CD14-positive monocyte (primary cell): ENCODE data around the gene KIF1A. TPM values are rescaled to one million over a fixed set of nuclear protein-coding genes. Genes with fewer than 3 reads are reported as not detected.

Experiments
- DNase-seq, 3 donors: peaks; one replicate each; pipeline ENCODE4 v3.0.0-alpha.2; 2011 to 2022
- H2AFZ ChIP-seq: 2 replicates; pipeline ENCODE4 v1.6.0; 2012; ENCODE audit warnings: mild to moderate bottlenecking, low read depth, low read length, inconsistent platforms; ENCODE audit not compliant: insufficient read depth, poor library complexity, severe bottlenecking
- H3K27ac ChIP-seq, 2 donors: 1 replicate in 1 of 2; 2 replicates in 1 of 2; pipeline ENCODE4 v1.5.1; 2012 to 2013; ENCODE audit warnings: low read length in 2 of 2, control low read depth in 1 of 2, inconsistent platforms in 1 of 2, low read depth in 1 of 2, mild to moderate bottlenecking in 1 of 2
- H3K27me3 ChIP-seq, 2 donors: one replicate each; pipeline versions ENCODE4 v1.6.0 to v1.6.1; 2011 to 2013; ENCODE audit warnings: low read length in 2 of 2; ENCODE audit not compliant: control insufficient read depth in 2 of 2, insufficient read depth in 2 of 2
- H3K36me3 ChIP-seq, 2 donors: replicated peaks in 1 of 2; 1 replicate in 1 of 2; 2 replicates in 1 of 2; pipeline versions ENCODE4 v1.5.1 to v1.6.1; 2012 to 2013; ENCODE audit warnings: low read length in 2 of 2, control low read depth in 1 of 2, inconsistent platforms in 1 of 2, mild to moderate bottlenecking in 1 of 2; ENCODE audit not compliant: insufficient read depth in 2 of 2, control insufficient read depth in 1 of 2
- H3K4me1 ChIP-seq, 2 donors: 1 replicate in 1 of 2; 2 replicates in 1 of 2; pipeline versions ENCODE4 v1.5.1 to v1.6.1; 2012 to 2013; ENCODE audit warnings: low read length in 2 of 2, control low read depth in 1 of 2, inconsistent platforms in 1 of 2, mild to moderate bottlenecking in 1 of 2, moderate library complexity in 1 of 2; ENCODE audit not compliant: insufficient read depth in 2 of 2, control insufficient read depth in 1 of 2
- H3K4me2 ChIP-seq: replicated peaks from 2 replicates; pipeline ENCODE3; 2012; ENCODE audit warnings: low read length, moderate library complexity, mild to moderate bottlenecking; ENCODE audit not compliant: poor library complexity, severe bottlenecking; ENCODE audit errors: extremely low read depth
- H3K4me3 ChIP-seq, 3 experiments: fragments of 200-600 bp in 1 of 3; sonication (generic) in 1 of 3; replicated peaks in 1 of 3; 1 replicate in 2 of 3; 2 replicates in 1 of 3; pipeline ENCODE4 v1.5.1; 2011 to 2013; ENCODE audit warnings: low read length in 3 of 3, mild to moderate bottlenecking in 3 of 3, control low read depth in 2 of 3, low read depth in 2 of 3, inconsistent platforms in 1 of 3, moderate library complexity in 1 of 3
- H3K79me2 ChIP-seq: 2 replicates; pipeline ENCODE4 v1.6.0; 2012; ENCODE audit warnings: mild to moderate bottlenecking, control low read depth, inconsistent platforms, low read length, moderate library complexity; ENCODE audit not compliant: insufficient read depth
- H3K9ac ChIP-seq: 2 replicates; pipeline ENCODE4 v1.6.0; 2017; ENCODE audit warnings: low read length, mild to moderate bottlenecking; ENCODE audit not compliant: insufficient read depth, poor library complexity, severe bottlenecking
- H3K9me3 ChIP-seq, 2 donors: replicated peaks in 1 of 2; 1 replicate in 1 of 2; 2 replicates in 1 of 2; pipeline versions ENCODE4 v1.5.1 to v1.6.1; 2012 to 2013; ENCODE audit warnings: low read length in 2 of 2, control low read depth in 1 of 2; ENCODE audit not compliant: control insufficient read depth in 1 of 2, insufficient read depth in 1 of 2
- H4K20me1 ChIP-seq: 2 replicates; pipeline ENCODE4 v1.6.0; 2012; ENCODE audit warnings: mild to moderate bottlenecking, low read length, control low read depth, moderate library complexity; ENCODE audit not compliant: insufficient read depth
- H3K27ac Mint-ChIP-seq, 7 donors: one replicate each; pipeline ENCODE4 v1.8.0; 2020; ENCODE audit warnings: mild to moderate bottlenecking in 7 of 7, mixed read lengths in 7 of 7, moderate library complexity in 6 of 7, inconsistent platforms in 2 of 7
- H3K27me3 Mint-ChIP-seq, 3 donors: one replicate each; pipeline ENCODE4 v1.8.0; 2021 to 2022; ENCODE audit warnings: low read depth in 3 of 3, mild to moderate bottlenecking in 3 of 3, mixed read lengths in 3 of 3, moderate library complexity in 3 of 3, inconsistent platforms in 1 of 3
- H3K36me3 Mint-ChIP-seq, 2 donors: one replicate each; pipeline ENCODE4 v1.8.0; 2020; ENCODE audit warnings: mixed read lengths in 2 of 2, inconsistent platforms in 1 of 2, mild to moderate bottlenecking in 1 of 2
- H3K4me1 Mint-ChIP-seq: one replicate; pipeline ENCODE4 v1.8.0; 2020; ENCODE audit warnings: mild to moderate bottlenecking, mixed read lengths
- H3K4me3 Mint-ChIP-seq, 2 donors: one replicate each; pipeline ENCODE4 v1.8.0; 2020; ENCODE audit warnings: mild to moderate bottlenecking in 2 of 2, mixed read lengths in 2 of 2, moderate library complexity in 1 of 2
- H3K9me3 Mint-ChIP-seq, 7 donors: one replicate each; pipeline ENCODE4 v1.8.0; 2020 to 2022; ENCODE audit warnings: mixed read lengths in 7 of 7, mild to moderate bottlenecking in 6 of 7, moderate library complexity in 6 of 7, inconsistent platforms in 2 of 7
- WGBS: methylation state at CpG from one replicate; pipeline ENCODE4 v1.1.5; 2013; ENCODE audit warnings: missing lambda C conversion rate; ENCODE audit not compliant: insufficient coverage; 5-methylcytosine and 5-hydroxymethylcytosine counted together
- intact Hi-C, 2 donors: fragments of 100-400 bp; cut with micrococcal nuclease; formaldehyde crosslinking; loops; one replicate each; pipeline versions ENCODE4 v1.15.0 to v1.15.1; 2023
- polyA plus RNA-seq, 3 donors: library from polyadenylated mRNA; depleted of rRNA in 1 of 3; unstranded in 2 of 3; stranded (reverse) in 1 of 3; fragments of 300-500 nt in 2 of 3; fragments of >200 nt in 1 of 3; fragmentation: Illumina TruSeq in 2 of 3; gene quantifications; 1 replicate in 2 of 3; 2 replicates in 1 of 3; pipeline ENCODE4 v1.2.3, GENCODE V29; 2012 to 2021
- TF ChIP-seq, protein P1 (sequence below): fragments of 200-600 bp; IDR thresholded peaks from one replicate; pipeline ENCODE4 v1.8.0; 2022; ENCODE audit warnings: antibody characterized with exemption, mild to moderate bottlenecking

The KIF1A gene
- polyA plus RNA-seq, 3 donors, result not detected

DNA sequence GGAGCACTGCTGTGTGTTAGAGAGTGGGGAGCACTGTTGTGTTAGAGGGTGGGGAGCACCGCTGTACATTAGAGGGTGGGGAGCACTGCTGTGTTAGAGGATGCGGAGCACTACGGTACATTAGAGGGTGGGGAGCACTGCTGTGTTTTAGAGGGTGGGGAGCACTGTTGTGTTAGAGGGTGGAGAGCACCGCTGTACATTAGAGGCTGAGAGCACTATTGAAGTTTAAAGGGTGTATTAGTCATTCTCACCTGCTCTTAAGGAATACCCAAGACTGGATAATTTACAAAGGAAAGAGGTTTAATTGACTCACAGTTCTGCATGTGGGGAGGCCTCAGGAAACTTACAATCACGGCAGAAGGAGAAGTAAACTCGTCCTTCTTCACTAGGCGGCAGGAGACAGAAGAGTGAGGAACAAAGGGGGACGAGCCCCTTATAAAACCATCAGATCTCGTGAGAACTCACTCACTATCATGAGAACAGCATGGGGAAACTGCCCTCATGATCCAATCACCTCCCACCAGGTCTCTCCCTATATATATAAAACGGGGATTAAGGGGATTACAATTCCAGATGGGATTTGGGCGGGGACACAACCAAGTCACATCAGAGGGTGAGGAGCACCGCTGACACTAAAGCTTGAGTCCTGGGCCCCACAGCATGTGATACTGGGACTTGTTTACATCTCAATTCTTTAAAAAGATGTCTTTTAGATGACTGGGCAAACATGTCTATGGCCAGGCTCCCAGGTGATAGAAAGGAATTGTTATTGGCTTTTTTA, 29.1 kb upstream of the KIF1A start:
- Histone ChIP-seq H3K36me3 (no peaks in the 10 kb centered on the region), H3K4me2 (no peak overlapping the region), H3K4me1 (no peaks in the 10 kb centered on the region), H4K20me1 (no peaks in the 10 kb centered on the region), H3K27me3 (no peaks in the 10 kb centered on the region), H3K79me2 (no peaks in the 10 kb centered on the region), H2AFZ (no peak overlapping the region), H3K4me3 (no peak overlapping the region), H3K9ac (no peak overlapping the region), H3K9me3 (peaks cover 1 to 23% of the 10 kb centered on the region in 2 donors), H3K27ac (no peak overlapping the region)
- TF ChIP-seq, protein P1, sequence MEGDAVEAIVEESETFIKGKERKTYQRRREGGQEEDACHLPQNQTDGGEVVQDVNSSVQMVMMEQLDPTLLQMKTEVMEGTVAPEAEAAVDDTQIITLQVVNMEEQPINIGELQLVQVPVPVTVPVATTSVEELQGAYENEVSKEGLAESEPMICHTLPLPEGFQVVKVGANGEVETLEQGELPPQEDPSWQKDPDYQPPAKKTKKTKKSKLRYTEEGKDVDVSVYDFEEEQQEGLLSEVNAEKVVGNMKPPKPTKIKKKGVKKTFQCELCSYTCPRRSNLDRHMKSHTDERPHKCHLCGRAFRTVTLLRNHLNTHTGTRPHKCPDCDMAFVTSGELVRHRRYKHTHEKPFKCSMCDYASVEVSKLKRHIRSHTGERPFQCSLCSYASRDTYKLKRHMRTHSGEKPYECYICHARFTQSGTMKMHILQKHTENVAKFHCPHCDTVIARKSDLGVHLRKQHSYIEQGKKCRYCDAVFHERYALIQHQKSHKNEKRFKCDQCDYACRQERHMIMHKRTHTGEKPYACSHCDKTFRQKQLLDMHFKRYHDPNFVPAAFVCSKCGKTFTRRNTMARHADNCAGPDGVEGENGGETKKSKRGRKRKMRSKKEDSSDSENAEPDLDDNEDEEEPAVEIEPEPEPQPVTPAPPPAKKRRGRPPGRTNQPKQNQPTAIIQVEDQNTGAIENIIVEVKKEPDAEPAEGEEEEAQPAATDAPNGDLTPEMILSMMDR, result no peak
- Mint-ChIP-seq H3K27me3 (peaks cover 6 to 9% (median 8%) of the 10 kb centered on the region in 3 donors), H3K4me1 (no peaks in the 10 kb centered on the region), H3K36me3 (no peaks in the 10 kb centered on the region), H3K27ac (no peak overlapping the region), H3K4me3 (no peak overlapping the region), H3K9me3 (peaks cover 16 to 33% (median 26%) of the 10 kb centered on the region in 7 donors)
- DNase-seq, result no peak
- intact Hi-C loops, result no loop called here
- WGBS, result 85% methylated on average over 5 of the region's 12 CpGs

DNA sequence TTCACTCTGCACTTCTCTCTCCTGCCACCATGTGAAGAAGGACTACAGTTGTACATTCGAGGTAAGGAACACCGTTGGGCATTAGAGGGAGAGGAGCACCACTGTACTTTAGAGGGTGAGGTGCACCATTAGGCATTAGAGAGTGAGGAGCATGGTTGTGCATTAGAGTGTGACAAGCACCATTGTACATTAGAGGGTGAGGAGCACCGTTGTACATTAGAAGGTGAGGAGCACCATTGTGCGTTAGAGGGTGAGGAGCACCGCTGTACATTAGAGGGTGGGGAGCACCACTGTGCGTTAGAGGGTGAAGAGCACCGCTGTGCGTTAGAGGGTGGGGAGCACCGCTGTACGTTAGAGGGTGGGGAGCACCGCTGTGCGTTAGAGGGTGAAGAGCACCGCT, 27.8 kb upstream of the KIF1A start:
- Histone ChIP-seq H3K9me3 (peaks cover 0 to 14% of the 10 kb centered on the region in 2 donors), H2AFZ (no peak overlapping the region), H3K27ac (no peak overlapping the region), H3K9ac (no peak overlapping the region), H3K36me3 (no peaks in the 10 kb centered on the region), H4K20me1 (no peaks in the 10 kb centered on the region), H3K4me1 (no peaks in the 10 kb centered on the region), H3K4me2 (no peak overlapping the region), H3K4me3 (no peak overlapping the region), H3K27me3 (no peaks in the 10 kb centered on the region), H3K79me2 (no peaks in the 10 kb centered on the region)
- no peak overlapping the region for H3K27ac Mint-ChIP-seq
- TF ChIP-seq, protein P1, result no peak
- intact Hi-C loops, result no loop called here
- peaks cover 15 to 30% (median 22%) of the 10 kb centered on the region in 7 donors for H3K9me3 Mint-ChIP-seq
- no peak for DNase-seq
- no peaks in the 10 kb centered on the region for H3K36me3 Mint-ChIP-seq
- H3K4me1 Mint-ChIP-seq, result no peaks in the 10 kb centered on the region
- H3K4me3 Mint-ChIP-seq, result no peak overlapping the region
- 97% methylated on average over 9 of the region's 13 CpGs for WGBS
- peaks cover 7 to 12% (median 8%) of the 10 kb centered on the region in 3 donors for H3K27me3 Mint-ChIP-seq
